T-helper 2 cell treated with Interferon-gamma antibody and Interleukin-4, amounts not matched to agents 100 ng/mL and 5 ng/mL, for 36 hours (primary cell): ENCODE data around the gene GON4L. TPM values are rescaled to one million over a fixed set of nuclear protein-coding genes. Genes with fewer than 3 reads are reported as not detected.
"Not testable (repeated sequence)": the region's sequence is repeated elsewhere in the genome, so short reads cannot be mapped to it uniquely, and the experiment has no call there.

Experiments
- intact Hi-C: fragments of 100-400 bp; cut with micrococcal nuclease; formaldehyde crosslinking; loops from one replicate; pipeline ENCODE4 v1.15.1; 2023
- total RNA-seq: library from RNA; stranded (reverse); gene quantifications from 2 replicates; pipeline ENCODE4 v1.2.3, GENCODE V29; 2022

Gene GON4L
- total RNA-seq, 1 donor from 2014 or later = 82.6 TPM

DNA sequence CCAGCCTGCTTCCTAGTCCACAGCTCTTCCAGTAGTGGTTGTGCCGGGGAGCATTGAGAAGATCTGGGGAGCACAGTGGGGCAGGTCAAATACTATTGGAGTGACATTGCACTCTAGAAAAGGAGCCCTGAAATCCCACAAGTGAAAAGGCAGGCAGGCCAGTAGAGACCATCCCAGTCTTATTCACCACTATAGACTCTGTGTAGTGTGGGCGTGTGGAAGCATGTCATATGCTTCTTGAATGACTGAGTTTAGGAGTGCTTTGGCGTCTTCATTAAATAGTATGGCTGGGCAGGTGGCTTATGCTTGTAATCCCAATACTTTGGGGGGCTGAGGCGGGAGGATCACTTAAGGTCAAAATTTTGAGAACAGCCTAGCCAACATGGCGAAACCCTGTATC is 152.6 kb downstream of the GON4L start:
- intact Hi-C loops = not testable (repeated sequence)

DNA sequence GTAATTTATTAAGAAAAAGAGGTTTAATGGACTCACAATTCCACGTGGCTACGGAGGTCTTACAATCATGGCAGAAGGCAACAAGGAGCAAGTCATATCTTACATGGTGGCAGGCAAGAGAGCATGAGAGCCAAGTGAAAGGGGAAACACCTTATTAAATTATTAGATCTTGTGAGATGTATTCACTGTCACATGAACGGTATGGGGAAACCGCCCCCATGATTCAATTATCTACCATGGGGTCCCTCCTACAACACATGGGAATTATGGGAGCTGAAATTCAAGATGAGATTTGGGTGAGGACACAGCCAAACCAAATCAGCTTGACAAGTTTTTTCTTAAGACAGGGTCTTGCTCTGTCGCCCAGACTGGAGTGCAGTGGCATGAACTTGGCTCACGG is 153.8 kb downstream of the GON4L start:
- intact Hi-C loops = no loop called here

DNA sequence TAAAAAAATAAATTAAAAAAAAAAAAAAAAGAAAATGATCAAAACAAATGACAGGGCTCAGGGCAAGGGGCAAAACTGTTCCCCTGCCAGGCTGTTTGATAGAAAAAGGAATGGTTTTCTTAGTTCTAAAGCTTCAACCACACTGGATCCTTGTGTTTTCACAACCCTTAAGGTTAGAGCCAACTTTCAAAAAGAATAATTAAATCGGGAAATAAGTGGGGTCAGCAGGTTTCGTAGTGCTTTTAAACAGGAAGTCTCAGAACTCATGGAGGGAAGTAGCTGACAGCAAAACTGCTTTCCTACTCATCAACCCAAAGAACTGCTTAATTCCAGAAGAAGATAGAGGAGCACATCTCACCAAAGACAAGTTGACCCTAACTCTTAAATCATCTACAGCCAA is 155.3 kb downstream of the GON4L start:
- intact Hi-C loops = not testable (repeated sequence)

Other genes starting within 250 kb of the GON4L start
- 73.8 and 77.8 TPM in 2 replicates for gene MSTO1, start 247.0 kb downstream of the GON4L start, total RNA-seq
- gene YY1AP1, start 168.4 kb downstream of the GON4L start, total RNA-seq = 76.2 and 76.4 TPM in 2 replicates
- 146 and 148 TPM in 2 replicates for gene DAP3, start 168.1 kb downstream of the GON4L start, total RNA-seq
- gene SYT11, start 2.4 kb upstream of the GON4L start, total RNA-seq = 22.2 and 22.5 TPM in 2 replicates
- gene RIT1, start 54.1 kb upstream of the GON4L start, total RNA-seq = 27.0 and 27.6 TPM in 2 replicates
- gene KHDC4, start 77.2 kb upstream of the GON4L start, total RNA-seq = 73.8 and 82.8 TPM in 2 replicates
- gene RXFP4, start 84.4 kb upstream of the GON4L start, total RNA-seq = 0.14 TPM in 2 replicates
- 172 and 189 TPM in 2 replicates for gene ARHGEF2, start 121.3 kb upstream of the GON4L start, total RNA-seq
- 265 and 268 TPM in 2 replicates for gene SSR2, start 163.7 kb upstream of the GON4L start, total RNA-seq
- 36.8 and 37.2 TPM in 2 replicates for gene UBQLN4, start 196.6 kb upstream of the GON4L start, total RNA-seq
- 69.4 and 71.6 TPM in 2 replicates for gene LAMTOR2, start 197.6 kb upstream of the GON4L start, total RNA-seq
- not detected in 2 replicates for gene RAB25, start 203.9 kb upstream of the GON4L start, total RNA-seq
- 0.20 and 0.50 TPM in 2 replicates for gene MEX3A, start 225.3 kb upstream of the GON4L start, total RNA-seq